Adipocyte (in vitro differentiated cells): ENCODE measurements around the gene LY6G6F.

Source experiments
- DNase-seq: peaks from one replicate; pipeline ENCODE4 v3.0.0-alpha.2; 2015; ENCODE audit warnings: low read depth
- H3K27me3 ChIP-seq: replicated peaks from 2 replicates; pipeline ENCODE4 v1.7.0; 2013; ENCODE audit warnings: mild to moderate bottlenecking, low read length, moderate library complexity; ENCODE audit not compliant: control insufficient read depth, insufficient read depth
- H3K36me3 ChIP-seq: 2 replicates; pipeline ENCODE4 v1.7.0; 2013; ENCODE audit warnings: low read length, mild to moderate bottlenecking, moderate library complexity; ENCODE audit not compliant: control insufficient read depth, insufficient read depth, severe bottlenecking
- H3K4me1 ChIP-seq: 2 replicates; pipeline ENCODE4 v1.7.0; 2013; ENCODE audit warnings: mild to moderate bottlenecking, low read length, moderate library complexity; ENCODE audit not compliant: control insufficient read depth, insufficient read depth
- H3K4me3 ChIP-seq: 2 replicates; pipeline ENCODE4 v1.7.0; 2013; ENCODE audit warnings: mild to moderate bottlenecking, low read length, moderate library complexity
- H3K9ac ChIP-seq: 2 replicates; pipeline ENCODE4 v1.7.0; 2013; ENCODE audit warnings: mild to moderate bottlenecking, low read length, moderate library complexity
- H3K9me3 ChIP-seq: 2 replicates; pipeline ENCODE4 v1.7.0; 2013; ENCODE audit warnings: mild to moderate bottlenecking, low read length, moderate library complexity; ENCODE audit not compliant: control insufficient read depth

The LY6G6F gene

GRCh38 chr6:31706599-31706998, at the start of gene LY6G6F:
TSS of gene LY6G6F (plus strand) at chr6:31706866. CDS start at chr6:31706907, 41 bp downstream.
- Histone ChIP-seq H3K36me3 (no peaks in the 10 kb centered on the region), H3K4me3 (no peak within 1 kb of the TSS), H3K9ac (no peak within 1 kb of the TSS), H3K9me3 (no peaks in the 10 kb centered on the region), H3K4me1 (peaks cover 10% of the 10 kb centered on the region), H3K27me3 (peaks cover 14% of the 10 kb centered on the region)
- DNase-seq, result no peak

GRCh38 chr6:31657406-31658157, 49.1 kb upstream of the LY6G6F start:
- Histone ChIP-seq H3K36me3 (peaks cover 20% of the 10 kb centered on the region), H3K9ac (no peak overlapping the region), H3K4me1 (peaks cover 31% of the 10 kb centered on the region), H3K27me3 (no peaks in the 10 kb centered on the region), H3K9me3 (no peaks in the 10 kb centered on the region), H3K4me3 (no peak overlapping the region)
- DNase-seq, result no peak

GRCh38 chr6:31658158-31658688, 48.4 kb upstream of the LY6G6F start:
- Histone ChIP-seq H3K4me3 (no peak overlapping the region), H3K36me3 (peaks cover 20% of the 10 kb centered on the region), H3K27me3 (no peaks in the 10 kb centered on the region), H3K4me1 (peaks cover 36% of the 10 kb centered on the region), H3K9me3 (no peaks in the 10 kb centered on the region), H3K9ac (no peak overlapping the region)
- no peak for DNase-seq

- peaks cover 20% of the 10 kb centered on the region for H3K36me3 ChIP-seq
- H3K9me3 ChIP-seq, result no peaks in the 10 kb centered on the region
- no peaks in the 10 kb centered on the region for H3K27me3 ChIP-seq
- peaks cover 39% of the 10 kb centered on the region for H3K4me1 ChIP-seq
- no peak for DNase-seq
- peak overlapping the region; percentile 97 for H3K9ac ChIP-seq
- peak overlapping the region; percentile 98 for H3K4me3 ChIP-seq
Observed at GRCh38 chr6:31658983-31659648, 47.5 kb upstream of the LY6G6F start.

- peak; percentile 50 for DNase-seq
Observed at GRCh38 chr6:31659649-31660380, 46.9 kb upstream of the LY6G6F start.

GRCh38 chr6:31660381-31661261, 46.0 kb upstream of the LY6G6F start, which contains the start of gene C6orf47:
TSS of gene C6orf47 (minus strand) at chr6:31660778. CDS start at chr6:31659947, 831 bp downstream.
- Histone ChIP-seq H3K4me1 (peaks cover 44% of the 10 kb centered on the region), H3K27me3 (no peaks in the 10 kb centered on the region), H3K9ac (peak within 1 kb of the TSS; percentile 97), H3K4me3 (peak within 1 kb of the TSS; percentile 98), H3K36me3 (peaks cover 20% of the 10 kb centered on the region), H3K9me3 (no peaks in the 10 kb centered on the region)
- DNase-seq, result peak; percentile 93

More at GRCh38 chr6:31659649-31660380, 46.9 kb upstream of the LY6G6F start:
- no peaks in the 10 kb centered on the region for H3K9me3 ChIP-seq
- no peaks in the 10 kb centered on the region for H3K27me3 ChIP-seq
- peaks cover 44% of the 10 kb centered on the region for H3K4me1 ChIP-seq
- peaks cover 20% of the 10 kb centered on the region for H3K36me3 ChIP-seq
- H3K9ac ChIP-seq, result peak overlapping the region; percentile 97
- H3K4me3 ChIP-seq, result peak overlapping the region; percentile 98

GRCh38 chr6:31661262-31662123, 45.2 kb upstream of the LY6G6F start:
- peak overlapping the region; percentile 97 for H3K9ac ChIP-seq
- H3K36me3 ChIP-seq, result peaks cover 17% of the 10 kb centered on the region
- peak overlapping the region; percentile 98 for H3K4me3 ChIP-seq
- no peaks in the 10 kb centered on the region for H3K27me3 ChIP-seq
- DNase-seq, result no peak
- H3K9me3 ChIP-seq, result no peaks in the 10 kb centered on the region
- H3K4me1 ChIP-seq, result peaks cover 44% of the 10 kb centered on the region

GRCh38 chr6:31662124-31662723, 44.4 kb upstream of the LY6G6F start:
- Histone ChIP-seq H3K9me3 (no peaks in the 10 kb centered on the region), H3K4me3 (no peak overlapping the region), H3K36me3 (peaks cover 18% of the 10 kb centered on the region), H3K4me1 (peaks cover 50% of the 10 kb centered on the region), H3K27me3 (no peaks in the 10 kb centered on the region), H3K9ac (no peak overlapping the region)
- no peak for DNase-seq

- no peaks in the 10 kb centered on the region for H3K9me3 ChIP-seq
- peaks cover 47% of the 10 kb centered on the region for H3K4me1 ChIP-seq
- peaks cover 25% of the 10 kb centered on the region for H3K36me3 ChIP-seq
- DNase-seq, result peak; percentile 59
- peak overlapping the region; percentile 98 for H3K9ac ChIP-seq
- no peaks in the 10 kb centered on the region for H3K27me3 ChIP-seq
- H3K4me3 ChIP-seq, result peak overlapping the region; percentile 98
Observed at GRCh38 chr6:31663126-31663960, 43.3 kb upstream of the LY6G6F start.
